Lower lobe of right lung (tissue), 2 donors: Measurements from ENCODE around the gene ADGRL2. TPM values are rescaled to one million over a fixed set of nuclear protein-coding genes. Genes with fewer than 3 reads are reported as not detected.
"Not testable (repeated sequence)": the region's sequence is repeated elsewhere in the genome, so short reads cannot be mapped to it uniquely, and the experiment has no call there.

ENCODE experiments used
- ATAC-seq, 2 donors: fragments of 200-7000 bp; cut with Tn5 transposase; one replicate each; pipeline ENCODE4 v1.9.1; 2020 to 2022; ENCODE audit warnings: mild to moderate bottlenecking in 2 of 2, moderate library complexity in 2 of 2
- DNase-seq: peaks from one replicate; pipeline ENCODE4 v3.0.0-alpha.2; 2020
- H3K27ac ChIP-seq: fragments of 200-600 bp; one replicate; pipeline ENCODE4 v1.8.0; 2022
- H3K27me3 ChIP-seq: fragments of 200-600 bp; one replicate; pipeline ENCODE4 v1.8.0; 2022; ENCODE audit warnings: low read depth
- H3K36me3 ChIP-seq: fragments of 200-600 bp; one replicate; pipeline ENCODE4 v1.8.0; 2022; ENCODE audit warnings: mild to moderate bottlenecking
- H3K4me1 ChIP-seq: fragments of 200-600 bp; one replicate; pipeline ENCODE4 v1.8.0; 2022
- H3K4me3 ChIP-seq: fragments of 200-600 bp; one replicate; pipeline ENCODE4 v1.8.0; 2022; ENCODE audit warnings: mild to moderate bottlenecking
- H3K9me3 ChIP-seq: fragments of 200-600 bp; one replicate; pipeline ENCODE4 v1.8.0; 2022
- intact Hi-C: fragments of 100-400 bp; cut with DNase I; formaldehyde crosslinking; loops from one replicate; pipeline ENCODE4 v1.11.0; 2022
- total RNA-seq: library from RNA; stranded (reverse); fragmentation: NEBNext Ultra II Directional; extraction: Animal tissue kit (Norgen Biotek cat#: 25700); gene quantifications from one replicate; pipeline ENCODE4 v1.2.1, GENCODE V29; 2021
- TF ChIP-seq, protein P1 (sequence below): fragments of 200-600 bp; IDR thresholded peaks from one replicate; pipeline ENCODE4 v1.8.0; 2022; ENCODE audit warnings: antibody characterized with exemption, mild to moderate bottlenecking
- donor health status: DM: no; HTN: yes; CAD: no; lungs with severe emphysema.

The ADGRL2 gene
- total RNA-seq, 1 donor from 2014 or later, result 97.9 TPM

- no peak overlapping the region for H3K27ac ChIP-seq
- H3K9me3 ChIP-seq, result no peaks in the 10 kb centered on the region
- no peak for DNase-seq
- TF ChIP-seq, protein P1, sequence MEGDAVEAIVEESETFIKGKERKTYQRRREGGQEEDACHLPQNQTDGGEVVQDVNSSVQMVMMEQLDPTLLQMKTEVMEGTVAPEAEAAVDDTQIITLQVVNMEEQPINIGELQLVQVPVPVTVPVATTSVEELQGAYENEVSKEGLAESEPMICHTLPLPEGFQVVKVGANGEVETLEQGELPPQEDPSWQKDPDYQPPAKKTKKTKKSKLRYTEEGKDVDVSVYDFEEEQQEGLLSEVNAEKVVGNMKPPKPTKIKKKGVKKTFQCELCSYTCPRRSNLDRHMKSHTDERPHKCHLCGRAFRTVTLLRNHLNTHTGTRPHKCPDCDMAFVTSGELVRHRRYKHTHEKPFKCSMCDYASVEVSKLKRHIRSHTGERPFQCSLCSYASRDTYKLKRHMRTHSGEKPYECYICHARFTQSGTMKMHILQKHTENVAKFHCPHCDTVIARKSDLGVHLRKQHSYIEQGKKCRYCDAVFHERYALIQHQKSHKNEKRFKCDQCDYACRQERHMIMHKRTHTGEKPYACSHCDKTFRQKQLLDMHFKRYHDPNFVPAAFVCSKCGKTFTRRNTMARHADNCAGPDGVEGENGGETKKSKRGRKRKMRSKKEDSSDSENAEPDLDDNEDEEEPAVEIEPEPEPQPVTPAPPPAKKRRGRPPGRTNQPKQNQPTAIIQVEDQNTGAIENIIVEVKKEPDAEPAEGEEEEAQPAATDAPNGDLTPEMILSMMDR, result no peak
- H3K27me3 ChIP-seq, result no peaks in the 10 kb centered on the region
- H3K4me1 ChIP-seq, result no peaks in the 10 kb centered on the region
- intact Hi-C loops, result no loop called here
- H3K4me3 ChIP-seq, result no peak overlapping the region
- H3K36me3 ChIP-seq, result no peaks in the 10 kb centered on the region
- ATAC-seq, result no peak
These were observed 66.5 kb downstream of the ADGRL2 start for GRCh38 chr1:81867235-81867634.

DNA sequence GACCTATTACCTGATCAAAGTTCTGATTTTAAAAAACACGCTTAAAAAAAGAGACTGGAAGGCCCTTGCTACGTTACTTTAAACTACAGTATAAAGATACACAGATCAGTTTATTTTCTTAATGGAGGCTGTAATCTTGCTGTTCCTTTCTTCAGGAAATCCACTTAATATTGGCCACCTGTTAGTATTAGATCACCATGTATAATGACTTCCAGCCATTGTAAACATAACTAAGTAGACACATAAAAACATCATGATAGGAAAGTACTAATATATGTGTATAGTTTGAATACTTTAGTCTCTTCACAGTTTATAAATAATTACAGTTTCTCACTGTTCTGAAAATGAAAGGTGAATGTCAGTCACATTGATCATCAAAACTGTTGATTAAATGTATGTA, 68.6 kb downstream of the ADGRL2 start:
- Histone ChIP-seq H3K36me3 (no peaks in the 10 kb centered on the region), H3K4me3 (no peak overlapping the region), H3K27me3 (no peaks in the 10 kb centered on the region), H3K9me3 (no peaks in the 10 kb centered on the region), H3K27ac (no peak overlapping the region), H3K4me1 (no peaks in the 10 kb centered on the region)
- TF ChIP-seq, protein P1, result no peak
- no peak for DNase-seq
- intact Hi-C loops, result no loop called here
- ATAC-seq, result no peak

GRCh38 chr1:81871091-81871490, 70.4 kb downstream of the ADGRL2 start:
- H3K36me3 ChIP-seq, H3K4me3 ChIP-seq, H3K4me1 ChIP-seq, DNase-seq, H3K27ac ChIP-seq, H3K9me3 ChIP-seq, intact Hi-C loops, H3K27me3 ChIP-seq, ATAC-seq: not testable (repeated sequence)

DNA sequence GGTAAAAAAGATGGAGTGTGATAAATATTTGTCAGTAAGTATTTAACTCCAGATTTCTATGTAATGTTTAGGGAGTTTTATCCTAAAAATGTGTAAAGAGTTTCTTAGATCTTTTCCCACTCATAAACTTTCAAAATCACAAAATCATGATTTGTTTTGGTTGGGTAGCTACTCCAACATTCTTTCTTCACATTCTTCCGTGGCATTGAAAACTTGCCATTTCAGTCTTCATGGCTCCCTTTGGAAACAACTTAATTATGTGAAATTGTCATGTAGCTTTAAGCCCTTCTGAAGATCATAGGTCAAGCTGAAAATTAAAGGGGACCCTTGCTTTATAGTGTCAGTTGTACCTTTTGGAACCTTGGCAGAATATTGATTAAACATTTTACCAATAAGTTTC, 73.2 kb downstream of the ADGRL2 start:
- H3K36me3 ChIP-seq, result no peaks in the 10 kb centered on the region
- no peak overlapping the region for H3K27ac ChIP-seq
- DNase-seq (no peak), ATAC-seq (no peak)
- TF ChIP-seq, protein P1, result no peak
- intact Hi-C loops, result no loop called here
- H3K4me3 ChIP-seq, result no peak overlapping the region
- H3K4me1 ChIP-seq, result peaks cover 22% of the 10 kb centered on the region
- H3K27me3 ChIP-seq, result no peaks in the 10 kb centered on the region
- no peaks in the 10 kb centered on the region for H3K9me3 ChIP-seq

DNA sequence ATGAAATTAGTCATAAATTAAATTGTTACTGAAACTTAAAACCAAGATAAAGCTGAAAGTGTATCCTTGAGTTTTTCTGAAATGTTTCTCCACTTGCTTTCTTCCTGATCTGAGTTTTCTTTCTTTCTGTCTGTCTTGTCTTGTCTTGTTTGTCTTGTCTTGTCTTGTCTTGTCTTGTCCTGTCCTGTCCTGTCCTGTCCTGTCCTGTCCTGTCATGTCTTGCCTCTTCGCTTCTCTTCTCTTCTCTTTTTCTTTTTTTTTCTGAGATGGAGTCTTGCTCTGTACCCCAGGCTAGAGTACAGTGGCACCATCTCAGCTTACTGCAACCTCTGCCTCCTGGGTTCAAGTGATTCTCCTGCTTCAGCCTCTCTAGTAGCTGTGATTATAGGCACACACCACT, 73.7 kb downstream of the ADGRL2 start:
- ATAC-seq, result no peak
- peaks cover 22% of the 10 kb centered on the region for H3K4me1 ChIP-seq
- TF ChIP-seq, protein P1, result no peak

DNA sequence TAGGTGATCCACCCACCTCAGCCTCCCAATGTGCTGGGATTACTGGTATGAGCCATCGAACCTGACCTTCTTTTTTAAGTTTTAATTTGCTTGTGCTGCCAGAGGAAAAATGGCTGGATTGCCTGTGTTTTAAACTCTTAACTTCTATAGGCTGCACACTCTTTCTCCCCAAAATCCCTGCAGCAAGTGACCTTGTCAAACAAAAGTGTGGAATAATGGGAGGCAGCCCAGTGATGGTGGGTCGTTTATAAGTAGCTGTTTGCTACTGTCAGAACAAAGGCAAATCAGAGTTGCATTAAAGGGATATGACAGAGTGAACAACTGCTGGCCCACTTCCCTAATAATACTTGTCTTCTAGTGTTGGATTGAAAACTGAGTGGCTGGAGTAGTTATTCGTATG, 74.2 kb downstream of the ADGRL2 start:
- Histone ChIP-seq H3K36me3 (no peaks in the 10 kb centered on the region), H3K9me3 (no peaks in the 10 kb centered on the region), H3K4me1 (peaks cover 22% of the 10 kb centered on the region), H3K27ac (no peak overlapping the region), H3K4me3 (no peak overlapping the region), H3K27me3 (no peaks in the 10 kb centered on the region)
- intact Hi-C loops, result no loop called here
- ATAC-seq, result no peak
- DNase-seq, result no peak
- TF ChIP-seq, protein P1, result no peak

More for the DNA sequence above, 73.7 kb downstream of the ADGRL2 start:
- Histone ChIP-seq H3K9me3 (no peaks in the 10 kb centered on the region), H3K4me3 (no peak overlapping the region), H3K27ac (no peak overlapping the region), H3K27me3 (no peaks in the 10 kb centered on the region), H3K36me3 (no peaks in the 10 kb centered on the region)
- no peak for DNase-seq
- intact Hi-C loops, result no loop called here
